ENCODE measurements around the gene SEMA3C. TPM values are rescaled to one million over a fixed set of nuclear protein-coding genes. Genes with fewer than 3 reads are reported as not detected.

SEMA3C gene
- total and polyA plus RNA-seq, 2 donors (not counting 1 experiment from before 2014, with no cell fraction given): 310 to 322 TPM

DNA sequence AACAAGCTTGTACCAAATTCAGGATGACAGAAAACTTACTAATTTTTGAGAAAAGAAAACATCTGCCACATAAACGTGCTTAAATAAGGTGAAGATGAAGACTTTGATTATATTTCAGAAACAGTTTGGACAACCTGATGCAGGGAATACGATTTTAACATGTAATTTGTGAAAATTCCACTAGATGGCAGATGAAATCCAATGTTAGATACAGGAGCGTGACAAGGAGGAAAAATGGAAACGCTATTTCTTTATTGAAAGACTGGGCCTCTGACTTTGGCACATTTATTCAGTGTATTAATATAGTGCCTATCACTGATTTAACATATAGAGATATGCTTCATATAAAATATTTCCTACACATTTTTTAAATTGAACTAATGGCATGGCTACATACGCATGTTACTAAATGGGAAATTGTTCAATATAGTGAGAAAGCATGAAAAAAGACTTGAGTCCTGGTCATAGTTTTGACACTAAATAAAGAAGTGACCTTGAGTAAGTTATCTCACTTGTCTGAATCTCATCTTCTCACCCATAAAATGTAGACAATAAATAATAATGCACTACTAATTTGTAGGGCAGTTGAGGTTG, 219.7 kb downstream of the SEMA3C start:
- no peaks in the 10 kb centered on the region for H4K20me1 ChIP-seq (ENCODE audit: control insufficient read depth, extremely low read depth, insufficient read depth, low read length)
- H3K36me3 ChIP-seq (ENCODE audit: control insufficient read depth, insufficient read depth, low read length): no peaks in the 10 kb centered on the region
- H3K9ac ChIP-seq (ENCODE audit: insufficient read depth, low read length): no peak overlapping the region
- no peak overlapping the region for H2AFZ ChIP-seq (ENCODE audit: low read length)
- H3K9me3 ChIP-seq (ENCODE audit: control insufficient read depth, insufficient read depth, low read depth, low read length): no peaks in the 10 kb centered on the region
- no peak overlapping the region for H3K4me3 ChIP-seq (replicated peaks in 1 of 4; ENCODE audit: control extremely low read depth in 1 of 4, insufficient read depth in 1 of 4, low read depth in 3 of 4, low read length in 4 of 4)
- H3K27ac ChIP-seq (ENCODE audit: insufficient read depth, low read length): peak overlapping the region; percentile 38
- H3K27me3 ChIP-seq (ENCODE audit: control insufficient read depth, insufficient read depth, low read length): no peaks in the 10 kb centered on the region
- H3K79me2 ChIP-seq (ENCODE audit: control insufficient read depth, insufficient read depth, low read length): no peaks in the 10 kb centered on the region
- H3K4me2 ChIP-seq (ENCODE audit: extremely low read depth, insufficient read depth, low read length): peak overlapping the region; percentile 1
- DNase-seq (ENCODE audit: low read depth in 2 of 2): peak; percentile 43 to 73
- peaks cover 30% of the 10 kb centered on the region for H3K4me1 ChIP-seq (ENCODE audit: control insufficient read depth, extremely low read depth, insufficient read depth, low read length)
- TF ChIP-seq, protein P1, sequence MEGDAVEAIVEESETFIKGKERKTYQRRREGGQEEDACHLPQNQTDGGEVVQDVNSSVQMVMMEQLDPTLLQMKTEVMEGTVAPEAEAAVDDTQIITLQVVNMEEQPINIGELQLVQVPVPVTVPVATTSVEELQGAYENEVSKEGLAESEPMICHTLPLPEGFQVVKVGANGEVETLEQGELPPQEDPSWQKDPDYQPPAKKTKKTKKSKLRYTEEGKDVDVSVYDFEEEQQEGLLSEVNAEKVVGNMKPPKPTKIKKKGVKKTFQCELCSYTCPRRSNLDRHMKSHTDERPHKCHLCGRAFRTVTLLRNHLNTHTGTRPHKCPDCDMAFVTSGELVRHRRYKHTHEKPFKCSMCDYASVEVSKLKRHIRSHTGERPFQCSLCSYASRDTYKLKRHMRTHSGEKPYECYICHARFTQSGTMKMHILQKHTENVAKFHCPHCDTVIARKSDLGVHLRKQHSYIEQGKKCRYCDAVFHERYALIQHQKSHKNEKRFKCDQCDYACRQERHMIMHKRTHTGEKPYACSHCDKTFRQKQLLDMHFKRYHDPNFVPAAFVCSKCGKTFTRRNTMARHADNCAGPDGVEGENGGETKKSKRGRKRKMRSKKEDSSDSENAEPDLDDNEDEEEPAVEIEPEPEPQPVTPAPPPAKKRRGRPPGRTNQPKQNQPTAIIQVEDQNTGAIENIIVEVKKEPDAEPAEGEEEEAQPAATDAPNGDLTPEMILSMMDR (conservative IDR thresholded peaks at IDR 0.05 in 1 of 2, IDR thresholded peaks at IDR 0.05 in 1 of 2; ENCODE audit: low read depth in 1 of 2, low read length in 2 of 2): peak; percentile 35 to 53
- TF ChIP-seq EZH2 (IDR thresholded peaks at IDR 0.05; ENCODE audit: low read length, missing control alignments): no peak
